ENCODE data around the gene PJA2.

DNA sequence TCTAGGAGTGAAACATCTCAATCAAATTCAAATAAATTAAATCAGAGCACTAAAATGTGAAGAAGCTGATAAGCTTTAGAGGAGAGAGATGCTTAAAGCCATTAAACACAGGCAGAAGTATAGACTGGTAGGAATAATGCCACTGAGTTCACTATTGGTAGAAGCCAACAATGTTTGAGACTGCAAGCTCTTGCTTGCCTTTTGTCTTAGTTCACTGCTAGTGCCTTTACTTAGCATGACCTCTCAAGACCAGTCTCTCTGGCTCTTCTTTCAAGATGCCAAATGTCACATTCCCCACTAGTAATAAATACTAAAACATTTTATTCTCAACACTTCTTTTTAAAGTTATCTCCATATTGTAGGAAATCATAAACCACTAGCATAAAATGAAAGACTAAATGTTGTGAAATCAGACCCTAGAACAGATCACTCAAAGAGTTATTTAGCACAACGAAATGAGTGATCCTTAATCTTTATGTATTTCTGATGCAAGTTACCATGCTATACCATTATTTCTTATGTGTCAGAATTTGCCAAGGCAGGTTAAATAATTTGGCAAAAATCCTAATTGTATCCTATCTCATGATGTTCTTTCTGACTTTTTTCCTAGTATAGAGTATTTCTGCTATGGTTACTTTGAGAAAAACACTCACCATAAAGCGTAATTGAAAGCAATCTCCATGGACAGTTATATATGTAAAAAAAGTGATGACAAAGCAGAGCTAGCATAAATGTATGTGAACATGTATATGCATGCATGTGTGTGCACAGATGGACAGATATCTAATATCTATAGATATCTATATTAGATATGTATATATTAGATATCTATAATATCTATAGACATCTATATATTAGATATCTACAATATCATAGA lies 57.5 kb downstream of the PJA2 start:
- TF ChIP-seq EZH2phosphoT487 (IDR thresholded peaks at IDR 0.05; ENCODE audit: borderline replicate concordance, low read length), result no peak
- TF ChIP-seq, protein P1, sequence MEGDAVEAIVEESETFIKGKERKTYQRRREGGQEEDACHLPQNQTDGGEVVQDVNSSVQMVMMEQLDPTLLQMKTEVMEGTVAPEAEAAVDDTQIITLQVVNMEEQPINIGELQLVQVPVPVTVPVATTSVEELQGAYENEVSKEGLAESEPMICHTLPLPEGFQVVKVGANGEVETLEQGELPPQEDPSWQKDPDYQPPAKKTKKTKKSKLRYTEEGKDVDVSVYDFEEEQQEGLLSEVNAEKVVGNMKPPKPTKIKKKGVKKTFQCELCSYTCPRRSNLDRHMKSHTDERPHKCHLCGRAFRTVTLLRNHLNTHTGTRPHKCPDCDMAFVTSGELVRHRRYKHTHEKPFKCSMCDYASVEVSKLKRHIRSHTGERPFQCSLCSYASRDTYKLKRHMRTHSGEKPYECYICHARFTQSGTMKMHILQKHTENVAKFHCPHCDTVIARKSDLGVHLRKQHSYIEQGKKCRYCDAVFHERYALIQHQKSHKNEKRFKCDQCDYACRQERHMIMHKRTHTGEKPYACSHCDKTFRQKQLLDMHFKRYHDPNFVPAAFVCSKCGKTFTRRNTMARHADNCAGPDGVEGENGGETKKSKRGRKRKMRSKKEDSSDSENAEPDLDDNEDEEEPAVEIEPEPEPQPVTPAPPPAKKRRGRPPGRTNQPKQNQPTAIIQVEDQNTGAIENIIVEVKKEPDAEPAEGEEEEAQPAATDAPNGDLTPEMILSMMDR (conservative IDR thresholded peaks at IDR 0.05; ENCODE audit: low read depth, low read length), result no peak
- no peak for TF ChIP-seq EZH2 (IDR thresholded peaks at IDR 0.05; ENCODE audit: low read length, unreplicated experiment)

Data from PC-3 (cell line).